SK-N-SH (cell line): ENCODE results near the gene DHX9. TPM values are rescaled to one million over a fixed set of nuclear protein-coding genes. Genes with fewer than 3 reads are reported as not detected.

Experiments
- CTCF ChIA-PET: fragments of 300-600, 350-600 bp; formaldehyde crosslinking; extraction: SDS; loops from one replicate; lab custom pipeline; 2021; lab: Yijun Ruan, JAX
- POLR2A ChIA-PET: fragments of 350-600 bp; sonication (Branson Sonifier 250); formaldehyde crosslinking; extraction: SDS; loops from one replicate; lab custom pipeline; 2020; ENCODE audit warnings: antibody characterized with exemption, inconsistent platforms; lab: Yijun Ruan, JAX
- DNase-seq: peaks from one replicate; pipeline ENCODE4 v3.0.0; 2012
- H2AFZ ChIP-seq: fragments of 200-600 bp; sonication (generic); 2 replicates; pipeline ENCODE4 v1.8.1; 2016; ENCODE audit warnings: antibody characterized with exemption, mild to moderate bottlenecking, low read depth
- H3F3A ChIP-seq: fragments of 200-600 bp; sonication (generic); replicated peaks from 2 replicates; pipeline ENCODE3; 2016; ENCODE audit warnings: antibody characterized with exemption, mild to moderate bottlenecking; ENCODE audit not compliant: insufficient read depth
- H3K27ac ChIP-seq, 2 experiments: fragments of 200-500 bp in 1 of 2; fragments of 200-600 bp in 1 of 2; sonication (Bioruptor generic) in 1 of 2; sonication (generic), shearing (Covaris generic) in 1 of 2; 2 replicates each; pipeline versions ENCODE4 v1.5.1 to v1.6.1; 2014 to 2016; ENCODE audit warnings: low read depth in 2 of 2, inconsistent platforms in 1 of 2, low read length in 1 of 2, mild to moderate bottlenecking in 1 of 2, mixed read lengths in 1 of 2
- H3K27me3 ChIP-seq: fragments of 200-600 bp; sonication (generic), shearing (Covaris generic); 2 replicates; pipeline ENCODE4 v1.6.1; 2016; ENCODE audit warnings: mixed run types; ENCODE audit not compliant: insufficient read depth
- H3K36me3 ChIP-seq, 2 experiments: fragments of 200-500 bp in 1 of 2; fragments of 200-600 bp in 1 of 2; sonication (Bioruptor generic) in 1 of 2; sonication (generic) in 1 of 2; replicated peaks in 1 of 2; 2 replicates each; pipeline versions ENCODE3 to v1.5.1; 2014 to 2016; ENCODE audit warnings: low read length in 1 of 2, mild to moderate bottlenecking in 1 of 2; ENCODE audit not compliant: insufficient read depth in 2 of 2, control insufficient read depth in 1 of 2
- H3K4me1 ChIP-seq, 2 experiments: fragments of 200-500 bp in 1 of 2; fragments of 200-600 bp in 1 of 2; sonication (Bioruptor generic) in 1 of 2; sonication (generic), shearing (Covaris generic) in 1 of 2; 2 replicates each; pipeline versions ENCODE4 v1.5.1 to v1.6.1; 2014 to 2016; ENCODE audit warnings: low read depth in 1 of 2, low read length in 1 of 2, mixed run types in 1 of 2; ENCODE audit not compliant: insufficient read depth in 2 of 2, control insufficient read depth in 1 of 2
- H3K4me2 ChIP-seq: fragments of 200-600 bp; sonication (generic), shearing (Covaris generic); 2 replicates; pipeline ENCODE4 v1.6.1; 2017; ENCODE audit warnings: mixed run types
- H3K4me3 ChIP-seq, 2 experiments: fragments of 200-500 bp in 1 of 2; fragments of 200-600 bp in 1 of 2; sonication (Bioruptor generic) in 1 of 2; sonication (generic), shearing (Covaris generic) in 1 of 2; 2 replicates each; pipeline versions ENCODE4 v1.5.1 to v1.8.1; 2014 to 2016; ENCODE audit warnings: low read depth in 2 of 2, inconsistent platforms in 1 of 2, low read length in 1 of 2, mild to moderate bottlenecking in 1 of 2, mixed read lengths in 1 of 2, moderate library complexity in 1 of 2
- H3K79me2 ChIP-seq: fragments of 200-600 bp; sonication (generic); 2 replicates; pipeline ENCODE4 v1.8.1; 2017; ENCODE audit warnings: mild to moderate bottlenecking; ENCODE audit not compliant: insufficient read depth
- H3K9ac ChIP-seq: fragments of 200-600 bp; sonication (generic); 2 replicates; pipeline ENCODE4 v1.6.1; 2017; ENCODE audit warnings: mixed run types
- H3K9me2 ChIP-seq: fragments of 200-600 bp; sonication (generic); 2 replicates; pipeline ENCODE4 v1.6.1; 2017; ENCODE audit warnings: mixed run types
- H3K9me3 ChIP-seq: fragments of 200-600 bp; sonication (generic); 2 replicates; pipeline ENCODE4 v1.6.1; 2017; ENCODE audit warnings: mixed run types, mild to moderate bottlenecking, moderate library complexity
- H4K20me1 ChIP-seq: fragments of 200-600 bp; sonication (generic); 2 replicates; pipeline ENCODE4 v1.6.1; 2017; ENCODE audit warnings: mild to moderate bottlenecking, mixed run types; ENCODE audit not compliant: insufficient read depth
- CHD2 ChIP-seq: fragments of 150-350 bp; IDR thresholded peaks from 2 replicates; pipeline ENCODE4 v1.6.1; 2018; ENCODE audit warnings: low read length; ENCODE audit not compliant: partially characterized antibody
- CTCF ChIP-seq: fragments of 200-600 bp; sonication (generic); IDR thresholded peaks from 2 replicates; pipeline ENCODE4 v1.6.1; 2017; ENCODE audit warnings: antibody characterized with exemption, mild to moderate bottlenecking, moderate library complexity
- ELF1 ChIP-seq: IDR thresholded peaks from 2 replicates; pipeline ENCODE4 v1.4.0; 2012
- EP300 ChIP-seq, 2 experiments: IDR thresholded peaks; 2 replicates each; pipeline versions ENCODE4 v1.4.0 to v1.6.1; 2012; ENCODE audit warnings: borderline replicate concordance in 1 of 2, low read depth in 1 of 2, low read length in 1 of 2
- FOXJ3 ChIP-seq: sonication (generic); formaldehyde crosslinking; IDR thresholded peaks from 2 replicates; pipeline ENCODE4 v1.5.1; 2020; ENCODE audit warnings: mild to moderate bottlenecking, missing genetic modification reagents
- GABPA ChIP-seq: IDR thresholded peaks from 2 replicates; pipeline ENCODE4 v1.4.0; 2012; ENCODE audit warnings: low read depth, mild to moderate bottlenecking
- GATA2 ChIP-seq: sonication (generic); formaldehyde crosslinking; IDR thresholded peaks from 2 replicates; pipeline ENCODE4 v1.5.0; 2020; ENCODE audit warnings: mild to moderate bottlenecking, missing genetic modification reagents
- JUND ChIP-seq: IDR thresholded peaks from 2 replicates; pipeline ENCODE4 v1.4.0; 2012
- MAX ChIP-seq: IDR thresholded peaks from 2 replicates; pipeline ENCODE4 v1.4.0; 2012; ENCODE audit warnings: low read depth
- MEF2A ChIP-seq: IDR thresholded peaks from 2 replicates; pipeline ENCODE4 v1.4.0; 2012; ENCODE audit warnings: low read depth, borderline replicate concordance
- MXI1 ChIP-seq: IDR thresholded peaks from 2 replicates; pipeline ENCODE4 v1.6.1; 2012; ENCODE audit warnings: mild to moderate bottlenecking, low read depth, low read length, improper control_type of control experiment
- NFIC ChIP-seq: IDR thresholded peaks from 2 replicates; pipeline ENCODE4 v1.4.0; 2012; ENCODE audit warnings: borderline replicate concordance
- NRF1 ChIP-seq: IDR thresholded peaks from 2 replicates; pipeline ENCODE4 v1.6.1; 2012; ENCODE audit warnings: low read depth, mild to moderate bottlenecking, low read length
- PBX3 ChIP-seq: IDR thresholded peaks from 2 replicates; pipeline ENCODE4; 2012
- POLR2AphosphoS5 ChIP-seq: IDR thresholded peaks from 2 replicates; pipeline ENCODE4 v1.6.1; 2012; ENCODE audit warnings: low read depth, low read length
- RAD21 ChIP-seq: IDR thresholded peaks from 2 replicates; pipeline ENCODE4 v1.6.1; 2012; ENCODE audit warnings: mild to moderate bottlenecking, low read length
- RFX5 ChIP-seq: IDR thresholded peaks from 2 replicates; pipeline ENCODE4 v1.6.1; 2012; ENCODE audit warnings: mild to moderate bottlenecking, improper control_type of control experiment, low read length
- SIN3A ChIP-seq: IDR thresholded peaks from 2 replicates; pipeline ENCODE4 v1.6.1; 2012; ENCODE audit warnings: low read depth, mild to moderate bottlenecking, low read length, moderate library complexity, borderline replicate concordance
- SMC3 ChIP-seq: IDR thresholded peaks from 2 replicates; pipeline ENCODE4 v1.6.1; 2012; ENCODE audit warnings: low read depth, low read length, improper control_type of control experiment
- TAF1 ChIP-seq: IDR thresholded peaks from 2 replicates; pipeline ENCODE4 v1.6.1; 2012; ENCODE audit warnings: low read depth, mild to moderate bottlenecking, low read length, moderate library complexity, borderline replicate concordance
- TCF12 ChIP-seq: IDR thresholded peaks from 2 replicates; pipeline ENCODE4 v1.4.0; 2012
- TEAD4 ChIP-seq: IDR thresholded peaks from 2 replicates; pipeline ENCODE4 v1.4.0; 2012; ENCODE audit warnings: mild to moderate bottlenecking, borderline replicate concordance; ENCODE audit not compliant: insufficient read depth
- WGBS: methylation state at CpG from one replicate; pipeline ENCODE4 v1.1.6; 2017; ENCODE audit warnings: low lambda C conversion rate; 5-methylcytosine and 5-hydroxymethylcytosine counted together
- polyA plus RNA-seq, 3 experiments: library from polyadenylated mRNA; depleted of rRNA; stranded (reverse); fragments of >200 nt; gene quantifications; 2 replicates each; pipeline ENCODE4 v1.2.3, GENCODE V29; 2012
- TF ChIP-seq, protein P1 (sequence below): fragments of 150-350 bp; IDR thresholded peaks from 2 replicates; pipeline ENCODE4 v1.6.1; 2017; ENCODE audit warnings: antibody characterized with exemption, low read length, low read depth, borderline replicate concordance

DHX9 gene
- polyA plus RNA-seq, 1 of the 3 experiments (the other 2 are of a cell fraction): 145 TPM

DNA sequence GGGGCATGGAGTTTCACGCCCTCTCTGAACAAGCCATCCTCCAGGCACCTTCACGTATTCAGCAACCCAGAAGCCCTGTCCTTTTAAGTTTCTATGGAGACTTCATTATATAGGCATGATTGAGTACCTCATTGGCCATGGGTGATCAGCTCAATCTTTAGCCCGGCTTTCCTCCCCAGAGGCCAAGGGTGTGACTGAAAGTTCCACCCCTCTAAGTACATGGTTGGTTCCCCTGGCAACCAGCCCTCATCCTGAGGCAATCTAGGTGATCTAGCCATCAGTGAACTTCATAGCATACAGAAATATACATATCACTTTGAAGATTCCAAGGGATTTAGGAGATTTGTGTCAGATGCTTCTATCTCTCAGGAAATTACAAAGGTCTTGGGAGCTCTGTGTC lies 21.3 kb upstream of the DHX9 start:
- CTCF ChIA-PET: no interaction called here
- no peaks in the 10 kb centered on the region for H3K27me3 ChIP-seq

DNA sequence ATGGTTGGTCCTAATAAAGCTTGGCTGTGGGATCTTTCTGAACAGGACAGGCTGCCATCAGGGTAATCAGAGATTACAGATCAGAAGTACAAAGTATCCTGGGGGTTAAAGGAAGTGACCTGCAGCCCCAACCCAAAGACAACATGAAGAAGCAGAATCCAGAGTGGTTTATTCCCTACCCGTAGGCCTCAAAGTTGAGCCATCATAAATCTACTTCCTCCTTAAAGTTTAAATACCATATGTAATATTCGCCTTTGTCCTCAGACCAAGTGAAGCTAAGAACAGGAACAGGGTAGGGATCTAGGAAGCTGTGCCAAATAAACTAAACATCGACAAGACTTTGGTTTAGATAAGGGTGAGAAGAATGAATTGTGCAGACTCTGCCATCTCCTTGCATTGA lies 15.9 kb upstream of the DHX9 start:
- Histone ChIP-seq H3K79me2 (no peaks in the 10 kb centered on the region), H3K9me3 (no peaks in the 10 kb centered on the region), H3K9ac (no peak overlapping the region), H4K20me1 (no peaks in the 10 kb centered on the region), H3K27ac (no peak overlapping the region), H3K27me3 (no peaks in the 10 kb centered on the region), H3F3A (no peaks in the 10 kb centered on the region), H3K4me1 (no peaks in the 10 kb centered on the region), H3K9me2 (no peaks in the 10 kb centered on the region), H3K4me3 (no peak overlapping the region), H3K36me3 (peaks cover 0 to 5% of the 10 kb centered on the region in 2 experiments), H3K4me2 (no peak overlapping the region), H2AFZ (no peak overlapping the region)
- 93% methylated on average over 3 of the region's 3 CpGs for WGBS
- CTCF ChIA-PET: interaction anchor here (2.0 kb wide), 1 partner anchor 223 kb away, joined by 6 read pairs; no protein-coding TSS in a partner anchor
- TF ChIP-seq CTCF (no peak), EP300 (IDR thresholded peaks at IDR 0.05; ENCODE audit: borderline replicate concordance in 1 of 2, low read depth in 1 of 2, low read length in 1 of 2) (no peak), CHD2 (no peak), SMC3 (no peak), RFX5 (no peak)
- POLR2A ChIA-PET: no interaction called here
- no peak for DNase-seq

More for the DNA sequence above, 21.3 kb upstream of the DHX9 start:
- no peaks in the 10 kb centered on the region for H4K20me1 ChIP-seq
- no peaks in the 10 kb centered on the region for H3K9me3 ChIP-seq
- 85% methylated on average over 3 of the region's 3 CpGs for WGBS
- no peak overlapping the region for H2AFZ ChIP-seq
- no peaks in the 10 kb centered on the region for H3F3A ChIP-seq
- no peaks in the 10 kb centered on the region for H3K4me1 ChIP-seq
- no peak for TF ChIP-seq RAD21
- TF ChIP-seq TCF12: no peak
- TF ChIP-seq PBX3: no peak
- TF ChIP-seq EP300 (IDR thresholded peaks at IDR 0.05; ENCODE audit: borderline replicate concordance in 1 of 2, low read depth in 1 of 2, low read length in 1 of 2): no peak
- TF ChIP-seq MEF2A: no peak
- TF ChIP-seq SIN3A: no peak
- TF ChIP-seq JUND: no peak
- TF ChIP-seq FOXJ3 (CRISPR knock-in tag): no peak
- TF ChIP-seq GABPA: no peak
- TF ChIP-seq MXI1: no peak
- no peak for TF ChIP-seq NRF1
- no peak for TF ChIP-seq MAX
- TF ChIP-seq TAF1: no peak
- TF ChIP-seq TEAD4: no peak
- TF ChIP-seq, protein P1, sequence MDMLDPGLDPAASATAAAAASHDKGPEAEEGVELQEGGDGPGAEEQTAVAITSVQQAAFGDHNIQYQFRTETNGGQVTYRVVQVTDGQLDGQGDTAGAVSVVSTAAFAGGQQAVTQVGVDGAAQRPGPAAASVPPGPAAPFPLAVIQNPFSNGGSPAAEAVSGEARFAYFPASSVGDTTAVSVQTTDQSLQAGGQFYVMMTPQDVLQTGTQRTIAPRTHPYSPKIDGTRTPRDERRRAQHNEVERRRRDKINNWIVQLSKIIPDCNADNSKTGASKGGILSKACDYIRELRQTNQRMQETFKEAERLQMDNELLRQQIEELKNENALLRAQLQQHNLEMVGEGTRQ: no peak
- TF ChIP-seq RFX5: no peak
- TF ChIP-seq GATA2 (CRISPR knock-in tag): no peak
- TF ChIP-seq ELF1: no peak
- no peak for TF ChIP-seq NFIC
- TF ChIP-seq POLR2AphosphoS5: no peak
- TF ChIP-seq, all 33 proteins: peak for 0
- no peak overlapping the region for H3K4me2 ChIP-seq
- no peak overlapping the region for H3K9ac ChIP-seq
- H3K9me2 ChIP-seq: no peaks in the 10 kb centered on the region
- H3K27ac ChIP-seq: no peak overlapping the region
- H3K36me3 ChIP-seq: peaks cover 0 to 16% of the 10 kb centered on the region in 2 experiments
- H3K79me2 ChIP-seq: no peaks in the 10 kb centered on the region
- POLR2A ChIA-PET: no interaction called here
- no peak for DNase-seq
- H3K4me3 ChIP-seq: no peak overlapping the region
